Activated T-cell treated with anti-CD3 and anti-CD28 coated beads, Interleukin-2, amount 50 U/mL, for 72 hours (primary cell): ENCODE data around the gene CD247. TPM values are rescaled to one million over a fixed set of nuclear protein-coding genes. Genes with fewer than 3 reads are reported as not detected.

Experiments
- ATAC-seq, 2 donors: fragments of 150-1000 bp; cut with Tn5 transposase; replicated peaks in 1 of 2; 2 replicates each; pipeline ENCODE4 v1.10.0; 2021; ENCODE audit warnings: moderate library complexity in 2 of 2, mild to moderate bottlenecking in 1 of 2
- DNase-seq, 2 donors: peaks; one replicate each; pipeline ENCODE4 v3.0.0; 2021 to 2022; ENCODE audit warnings: mixed read lengths in 1 of 2
- H3K27ac Mint-ChIP-seq: one replicate; pipeline ENCODE4 v1.8.0; 2022; ENCODE audit warnings: mild to moderate bottlenecking, moderate library complexity, mixed read lengths
- H3K27me3 Mint-ChIP-seq: one replicate; pipeline ENCODE4 v1.8.0; 2022; ENCODE audit warnings: low read depth, mixed read lengths
- H3K36me3 Mint-ChIP-seq, 2 donors: one replicate each; pipeline ENCODE4 v1.8.0; 2022; ENCODE audit warnings: mixed read lengths in 2 of 2, mild to moderate bottlenecking in 1 of 2; ENCODE audit not compliant: insufficient read depth in 2 of 2
- H3K4me1 Mint-ChIP-seq: one replicate; pipeline ENCODE4 v1.8.0; 2022; ENCODE audit warnings: low read depth, mixed read lengths
- H3K4me3 Mint-ChIP-seq, 2 donors: one replicate each; pipeline ENCODE4 v1.8.0; 2022; ENCODE audit warnings: mild to moderate bottlenecking in 2 of 2, mixed read lengths in 2 of 2, moderate library complexity in 2 of 2
- H3K9me3 Mint-ChIP-seq, 2 donors: one replicate each; pipeline ENCODE4 v1.8.0; 2022; ENCODE audit warnings: mixed read lengths in 2 of 2
- total RNA-seq, 2 donors: library from RNA; stranded (reverse); gene quantifications; one replicate each; pipeline ENCODE4 v1.2.3, GENCODE V29; 2022

Gene CD247
- total RNA-seq, 2 donors from 2014 or later = 160 to 178 TPM

DNA sequence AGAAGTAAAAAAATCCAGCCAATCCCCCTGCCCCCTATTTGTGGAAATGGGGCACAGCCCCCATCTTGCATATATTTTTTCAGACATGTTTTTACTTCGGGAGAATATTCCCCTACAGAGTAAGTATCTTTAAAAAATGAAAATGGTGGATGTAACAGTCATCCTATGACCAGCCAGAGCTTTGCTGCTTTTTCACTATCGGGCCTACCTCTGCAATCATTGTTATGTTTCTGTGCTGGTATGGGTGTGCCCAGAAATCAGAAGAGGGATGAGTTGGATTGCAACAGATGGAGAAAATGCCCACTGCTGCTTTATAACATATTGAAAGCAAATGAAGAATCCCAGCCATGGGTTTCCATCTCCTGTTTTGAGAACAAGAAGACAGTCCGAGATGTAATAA, 2.9 kb downstream of the CD247 start:
- Mint-ChIP-seq H3K36me3 (peaks cover 27 to 39% of the 10 kb centered on the region in 2 donors), H3K4me1 (peaks cover 77% of the 10 kb centered on the region)

DNA sequence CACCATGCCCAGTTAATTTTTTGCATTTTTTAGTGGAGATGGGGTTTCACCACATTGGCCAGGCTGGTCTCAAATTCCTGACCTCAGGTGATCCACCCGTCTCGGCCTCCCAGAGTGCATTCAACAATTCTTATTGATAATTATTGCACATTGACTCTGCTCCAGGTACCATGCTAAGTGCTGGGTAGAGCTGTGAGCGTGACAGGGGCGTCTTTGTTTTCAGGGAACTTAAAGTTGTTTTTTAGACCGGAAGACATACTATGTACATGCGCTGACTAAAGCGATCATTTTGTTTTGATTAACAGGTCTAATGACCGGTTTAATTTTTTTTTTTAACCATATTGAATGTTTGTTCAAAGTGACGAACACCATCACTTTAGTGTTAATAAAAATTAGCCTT, 4.0 kb downstream of the CD247 start:
- no peaks in the 10 kb centered on the region for H3K27me3 Mint-ChIP-seq
- ATAC-seq (no peak), DNase-seq (no peak)
- H3K36me3 Mint-ChIP-seq = peaks cover 30 to 43% of the 10 kb centered on the region in 2 donors
- H3K27ac Mint-ChIP-seq = peak overlapping the region; percentile 87
- H3K4me3 Mint-ChIP-seq = peak overlapping the region; percentile 85 to 98
- no peaks in the 10 kb centered on the region for H3K9me3 Mint-ChIP-seq
- H3K4me1 Mint-ChIP-seq = peaks cover 80% of the 10 kb centered on the region

More for the DNA sequence above, 2.9 kb downstream of the CD247 start:
- Mint-ChIP-seq H3K9me3 (no peaks in the 10 kb centered on the region), H3K27ac (peak overlapping the region; percentile 99), H3K4me3 (peak overlapping the region; percentile 85 to 98), H3K27me3 (no peaks in the 10 kb centered on the region)
- ATAC-seq = no peak
- DNase-seq = no peak

DNA sequence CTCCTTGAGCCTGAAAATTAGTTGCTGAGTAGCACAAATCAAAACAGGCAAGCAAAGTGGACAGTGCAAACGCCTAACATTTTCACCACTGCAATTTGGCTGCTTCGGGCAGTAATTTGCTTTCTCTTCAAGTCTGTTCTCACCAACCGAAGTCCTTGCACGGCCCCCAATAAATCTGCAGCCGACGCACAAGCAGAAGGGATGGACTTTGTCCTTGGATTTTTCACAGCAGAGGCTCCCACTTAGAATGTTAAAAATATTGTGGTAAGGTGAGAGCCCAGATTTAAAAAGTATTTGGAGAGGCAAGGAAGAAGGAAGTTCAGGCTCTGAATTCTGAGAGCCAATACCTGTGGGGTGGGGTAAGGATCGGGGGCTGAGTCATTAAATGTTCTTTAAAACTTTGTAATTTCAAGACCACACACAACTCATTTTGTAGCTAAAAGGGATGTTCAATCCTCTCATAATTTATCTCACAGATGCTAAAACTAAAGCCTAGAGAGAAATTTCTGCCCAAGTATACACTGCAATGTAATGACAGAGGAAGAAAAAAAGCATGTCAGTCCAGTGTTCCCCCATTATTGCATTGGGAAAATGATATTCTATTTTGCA, 6.2 kb downstream of the CD247 start:
- Mint-ChIP-seq H3K9me3 (no peaks in the 10 kb centered on the region), H3K4me1 (peaks cover 90% of the 10 kb centered on the region), H3K36me3 (peaks cover 23 to 56% of the 10 kb centered on the region in 2 donors), H3K4me3 (peak overlapping the region; percentile 82 to 94), H3K27me3 (no peaks in the 10 kb centered on the region), H3K27ac (peak overlapping the region; percentile 85)
- ATAC-seq (peak; percentile 50 to 60), DNase-seq (no peak)

- H3K27me3 Mint-ChIP-seq = no peaks in the 10 kb centered on the region
- peaks cover 20 to 55% of the 10 kb centered on the region in 2 donors for H3K36me3 Mint-ChIP-seq
- H3K4me3 Mint-ChIP-seq = peak overlapping the region; percentile 82 to 94
- H3K27ac Mint-ChIP-seq = peak overlapping the region; percentile 85
- no peaks in the 10 kb centered on the region for H3K9me3 Mint-ChIP-seq
- ATAC-seq (no peak), DNase-seq (no peak)
- peaks cover 93% of the 10 kb centered on the region for H3K4me1 Mint-ChIP-seq
Observed at GRCh38 chr1:167511374-167511986, 6.8 kb downstream of the CD247 start.

DNA sequence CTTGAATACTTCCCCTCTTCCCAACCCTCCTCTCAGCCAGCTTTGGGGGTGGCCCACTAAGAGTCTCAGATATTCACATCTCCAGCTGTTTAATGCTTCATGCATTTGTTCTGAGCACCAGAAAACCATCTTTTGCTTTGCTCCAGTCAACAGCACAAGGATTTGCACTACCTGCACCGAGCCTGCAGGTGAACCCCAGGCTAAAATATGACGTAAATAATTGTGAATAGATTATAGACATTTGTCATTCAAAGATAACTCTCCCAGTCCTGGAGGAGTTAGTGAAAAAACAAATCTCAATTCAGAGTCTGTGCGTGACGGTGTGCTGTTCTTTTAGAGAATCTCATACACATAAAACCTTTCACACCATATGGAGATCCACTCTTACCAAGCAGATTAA, 7.4 kb downstream of the CD247 start:
- H3K9me3 Mint-ChIP-seq = no peaks in the 10 kb centered on the region
- no peak for ATAC-seq
- H3K4me3 Mint-ChIP-seq = peak overlapping the region; percentile 62 to 67
- H3K36me3 Mint-ChIP-seq = peaks cover 15 to 53% of the 10 kb centered on the region in 2 donors
- H3K4me1 Mint-ChIP-seq = peaks cover 92% of the 10 kb centered on the region
- H3K27ac Mint-ChIP-seq = no peak overlapping the region
- H3K27me3 Mint-ChIP-seq = no peaks in the 10 kb centered on the region
- no peak for DNase-seq

- Mint-ChIP-seq H3K36me3 (peaks cover 12 to 49% of the 10 kb centered on the region in 2 donors), H3K4me1 (peaks cover 91% of the 10 kb centered on the region), H3K4me3 (peak overlapping the region; percentile 62 to 67), H3K27ac (peak overlapping the region; percentile 0), H3K27me3 (no peaks in the 10 kb centered on the region), H3K9me3 (no peaks in the 10 kb centered on the region)
- DNase-seq = no peak
- peak; percentile 19 to 28 for ATAC-seq
Observed at GRCh38 chr1:167510244-167510643, 8.1 kb downstream of the CD247 start.

GRCh38 chr1:167509587-167509986, 8.7 kb downstream of the CD247 start:
- no peaks in the 10 kb centered on the region for H3K9me3 Mint-ChIP-seq
- no peaks in the 10 kb centered on the region for H3K27me3 Mint-ChIP-seq
- peaks cover 12 to 49% of the 10 kb centered on the region in 2 donors for H3K36me3 Mint-ChIP-seq
- ATAC-seq = no peak
- H3K27ac Mint-ChIP-seq = peak overlapping the region; percentile 32
- no peak for DNase-seq
- peak overlapping the region; percentile 62 to 67 for H3K4me3 Mint-ChIP-seq
- H3K4me1 Mint-ChIP-seq = peaks cover 91% of the 10 kb centered on the region

DNA sequence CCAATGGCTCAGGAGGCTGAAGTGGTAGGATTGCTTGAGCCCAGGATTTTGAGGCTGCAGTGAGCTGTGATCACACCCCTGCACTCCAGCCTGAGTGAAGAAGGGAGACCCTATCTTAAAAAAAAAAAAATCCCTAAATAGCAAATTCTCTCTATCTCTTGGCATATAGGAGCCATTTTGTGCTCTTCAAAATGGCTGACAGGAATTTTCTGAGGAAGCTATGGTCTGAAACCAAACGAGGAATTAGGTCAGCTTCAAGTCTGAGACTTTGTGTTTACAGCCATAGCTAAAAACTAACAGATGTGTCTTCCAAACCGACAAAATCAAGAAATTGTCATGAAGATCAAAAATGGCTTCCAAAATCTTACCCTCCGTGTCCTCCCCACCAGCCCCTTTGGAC, 10.6 kb downstream of the CD247 start:
- Mint-ChIP-seq H3K9me3 (no peaks in the 10 kb centered on the region), H3K36me3 (peaks cover 11 to 48% of the 10 kb centered on the region in 2 donors), H3K4me3 (peak overlapping the region in 1 of 2 donors; percentile 37), H3K27me3 (no peaks in the 10 kb centered on the region), H3K4me1 (peaks cover 95% of the 10 kb centered on the region), H3K27ac (peak overlapping the region; percentile 81)
- ATAC-seq = no peak
- DNase-seq = no peak

GRCh38 chr1:167504467-167504827, 13.9 kb downstream of the CD247 start:
- no peaks in the 10 kb centered on the region for H3K27me3 Mint-ChIP-seq
- H3K36me3 Mint-ChIP-seq = peaks cover 6 to 40% of the 10 kb centered on the region in 2 donors
- H3K9me3 Mint-ChIP-seq = no peaks in the 10 kb centered on the region
- peak overlapping the region; percentile 69 for H3K27ac Mint-ChIP-seq
- H3K4me1 Mint-ChIP-seq = peaks cover 95% of the 10 kb centered on the region
- ATAC-seq (no peak), DNase-seq (no peak)
- peak overlapping the region in 1 of 2 donors; percentile 49 for H3K4me3 Mint-ChIP-seq

- H3K4me3 Mint-ChIP-seq = peak overlapping the region; percentile 25 to 49
- H3K9me3 Mint-ChIP-seq = no peaks in the 10 kb centered on the region
- DNase-seq (no peak), ATAC-seq (no peak)
- H3K4me1 Mint-ChIP-seq = peaks cover 95% of the 10 kb centered on the region
- H3K27ac Mint-ChIP-seq = peak overlapping the region; percentile 69
- H3K27me3 Mint-ChIP-seq = no peaks in the 10 kb centered on the region
- peaks cover 3 to 36% of the 10 kb centered on the region in 2 donors for H3K36me3 Mint-ChIP-seq
Observed at GRCh38 chr1:167503626-167504466, 14.5 kb downstream of the CD247 start.

DNA sequence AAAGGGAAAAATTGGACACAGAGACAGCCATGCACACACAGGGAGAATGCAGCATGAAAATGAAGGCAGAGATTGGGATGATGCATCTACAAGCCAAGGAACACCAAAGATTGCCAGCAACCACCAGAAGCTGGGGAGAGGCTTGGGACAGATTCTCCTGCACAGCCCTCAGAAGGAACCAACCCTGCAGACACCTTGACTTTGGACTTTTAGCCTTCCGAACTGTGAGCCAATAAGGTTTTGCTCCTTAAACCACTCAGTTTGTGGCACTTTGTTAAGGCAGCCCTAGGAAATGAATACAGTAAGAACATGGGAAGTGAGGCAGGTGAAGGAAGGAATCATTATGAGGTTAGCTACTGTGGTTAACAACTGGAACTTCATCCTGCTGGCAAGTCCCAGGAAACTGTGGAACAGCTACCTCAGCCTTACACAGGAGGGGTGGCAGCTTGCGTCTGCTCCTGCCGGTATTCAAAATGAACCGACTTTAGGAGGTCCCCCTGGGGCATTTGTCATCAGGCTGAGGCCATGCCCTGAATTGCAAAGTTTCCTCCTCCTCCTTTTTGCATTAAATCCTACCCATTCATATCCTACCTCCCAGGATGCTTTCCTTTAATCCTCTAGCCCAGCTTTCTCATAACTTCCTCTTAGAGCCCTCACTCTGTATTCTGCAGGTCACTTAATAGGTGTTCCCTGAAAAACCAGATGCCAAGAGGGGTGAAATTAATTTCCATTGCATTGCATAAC, 15.4 kb downstream of the CD247 start:
- peak overlapping the region; percentile 97 for H3K27ac Mint-ChIP-seq
- H3K27me3 Mint-ChIP-seq = no peaks in the 10 kb centered on the region
- no peak for ATAC-seq
- no peak for DNase-seq
- H3K36me3 Mint-ChIP-seq = peaks cover 4 to 38% of the 10 kb centered on the region in 2 donors
- peaks cover 95% of the 10 kb centered on the region for H3K4me1 Mint-ChIP-seq
- H3K4me3 Mint-ChIP-seq = peak overlapping the region; percentile 81 to 83
- no peaks in the 10 kb centered on the region for H3K9me3 Mint-ChIP-seq

DNA sequence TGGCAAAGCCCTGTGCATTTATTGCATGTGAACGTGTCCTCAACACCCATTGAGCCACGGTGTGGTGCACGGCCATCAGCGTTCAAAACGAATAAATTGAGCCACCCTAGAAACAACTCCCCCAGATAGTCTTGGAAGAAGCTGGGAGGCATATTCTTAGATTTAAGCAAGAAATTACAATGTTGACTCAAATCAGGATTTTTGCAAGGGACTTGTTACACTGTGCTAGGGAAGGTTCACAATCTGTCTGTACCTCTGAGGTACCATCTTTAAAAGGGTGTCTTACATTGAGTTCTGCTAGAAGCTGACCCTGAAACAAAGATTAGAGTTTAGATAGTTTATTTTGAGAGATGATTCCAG, 16.2 kb downstream of the CD247 start:
- Mint-ChIP-seq H3K36me3 (peaks cover 4 to 31% of the 10 kb centered on the region in 2 donors), H3K27ac (peak overlapping the region; percentile 97), H3K4me3 (peak overlapping the region; percentile 81 to 83), H3K9me3 (no peaks in the 10 kb centered on the region), H3K4me1 (peaks cover 98% of the 10 kb centered on the region), H3K27me3 (no peaks in the 10 kb centered on the region)
- DNase-seq (no peak), ATAC-seq (peak; percentile 29 to 35)
